NCI-H1694 (cell line): Measurements from ENCODE around the gene DDX11.
"Not testable (repeated sequence)": the region's sequence is repeated elsewhere in the genome, so short reads cannot be mapped to it uniquely, and the experiment has no call there.

Source experiments
- DNase-seq: peaks from one replicate; lab custom pipeline; 2025; lab: John Stamatoyannopoulos, UW

The DDX11 gene

GRCh38 chr12:31124158-31124557 lies 50.5 kb downstream of the DDX11 start:
- DNase-seq = not testable (repeated sequence)

- not testable (repeated sequence) for DNase-seq
Observed at GRCh38 chr12:31125171-31125570, 51.5 kb downstream of the DDX11 start.

GRCh38 chr12:31127209-31127848 lies 53.7 kb downstream of the DDX11 start:
- not testable (repeated sequence) for DNase-seq

GRCh38 chr12:31136581-31136980 lies 62.9 kb downstream of the DDX11 start:
- not testable (repeated sequence) for DNase-seq

- DNase-seq = not testable (repeated sequence)
Observed at GRCh38 chr12:31144768-31145167, 71.1 kb downstream of the DDX11 start.

GRCh38 chr12:31145296-31145695 lies 71.6 kb downstream of the DDX11 start:
- DNase-seq = not testable (repeated sequence)

GRCh38 chr12:31147415-31147814 lies 73.8 kb downstream of the DDX11 start:
- DNase-seq = not testable (repeated sequence)

GRCh38 chr12:31150766-31151165 lies 77.1 kb downstream of the DDX11 start:
- not testable (repeated sequence) for DNase-seq
